GM12878 (cell line): ENCODE results near the gene CACNA2D3. TPM values are rescaled to one million over a fixed set of nuclear protein-coding genes. Genes with fewer than 3 reads are reported as not detected.

Experiments used
- ATAC-seq: fragments of 200-7000 bp; cut with Tn5 transposase; 3 replicates; pipeline ENCODE4 v1.9.1; 2020; ENCODE audit warnings: mild to moderate bottlenecking, moderate library complexity
- BruUV-seq: library from RNA; stranded (reverse); fragments of 400-500 nt; replicated peaks from 2 replicates; lab custom pipeline; 2021; lab: Mats Ljungman, UMichigan
- CTCF ChIA-PET: fragments of 300-600 bp; sonication (Branson Sonifier 250); formaldehyde crosslinking; extraction: SDS; loops from one replicate; lab custom pipeline; 2021; ENCODE audit warnings: inconsistent platforms; lab: Yijun Ruan, JAX
- POLR2A ChIA-PET: fragments of 350-600 bp; formaldehyde crosslinking; extraction: SDS; loops from one replicate; lab custom pipeline; 2021; ENCODE audit warnings: inconsistent platforms; lab: Charles Lee
- RAD21 ChIA-PET: fragments of 300-600 bp; sonication (Branson Sonifier 250); formaldehyde crosslinking; loops from one replicate; lab custom pipeline; 2023; ENCODE audit warnings: antibody characterized with exemption; ENCODE audit not compliant: unreplicated experiment; lab: Charles Lee
- SMC1A ChIA-PET: fragments of 300-600 bp; sonication (Branson Sonifier 250); formaldehyde crosslinking; loops from one replicate; lab custom pipeline; 2023; ENCODE audit not compliant: unreplicated experiment, uncharacterized antibody; lab: Charles Lee
- DNase-seq: peaks from one replicate; pipeline ENCODE4 v3.0.0-alpha.2; 2011; ENCODE audit warnings: low read depth, low spot score
- FAIRE-seq: peaks from 3 replicates; lab custom pipeline; 2011; peaks lifted over from hg19 to GRCh38; lab: Jason Lieb, UNC
- H2AFZ ChIP-seq: 2 replicates; pipeline ENCODE4 v1.6.0; 2011; ENCODE audit warnings: low read depth, low read length, control low read depth; ENCODE audit not compliant: control insufficient read depth
- H3K27ac ChIP-seq: 2 replicates; pipeline ENCODE4 v1.5.1; 2011; ENCODE audit warnings: control low read depth; ENCODE audit not compliant: control insufficient read depth, insufficient read depth
- H3K27me3 ChIP-seq, 2 experiments: replicated peaks in 1 of 2; 2 replicates each; pipeline versions ENCODE4 v1.6.0 to v1.6.1; 2011; ENCODE audit warnings: low read length in 1 of 2; ENCODE audit not compliant: control insufficient read depth in 2 of 2, insufficient read depth in 2 of 2
- H3K36me3 ChIP-seq, 2 experiments: 2 replicates each; pipeline ENCODE4 v1.5.1; 2011; ENCODE audit warnings: low read length in 1 of 2; ENCODE audit not compliant: control insufficient read depth in 2 of 2, insufficient read depth in 2 of 2
- H3K4me1 ChIP-seq: 2 replicates; pipeline ENCODE4 v1.6.1; 2011; ENCODE audit warnings: mild to moderate bottlenecking, low read length, moderate library complexity, mixed read lengths; ENCODE audit not compliant: control insufficient read depth, insufficient read depth
- H3K4me2 ChIP-seq: 2 replicates; pipeline ENCODE4 v1.6.0; 2011; ENCODE audit warnings: control low read depth; ENCODE audit not compliant: control insufficient read depth, insufficient read depth
- H3K4me3 ChIP-seq: fragments of 200-600 bp; sonication (generic); 2 replicates; pipeline ENCODE4 v1.5.1; 2016
- H3K79me2 ChIP-seq: 2 replicates; pipeline ENCODE4 v1.6.0; 2011; ENCODE audit warnings: low read length; ENCODE audit not compliant: control insufficient read depth, insufficient read depth
- H3K9ac ChIP-seq: 2 replicates; pipeline ENCODE4 v1.8.0; 2011; ENCODE audit warnings: low read length, control low read depth, mixed read lengths; ENCODE audit not compliant: control insufficient read depth, insufficient read depth
- H3K9me3 ChIP-seq: replicated peaks from 3 replicates; pipeline ENCODE4 v1.5.1; 2011; ENCODE audit warnings: mild to moderate bottlenecking, low read length; ENCODE audit not compliant: control insufficient read depth, insufficient read depth
- H4K20me1 ChIP-seq: 2 replicates; pipeline ENCODE4 v1.6.0; 2011; ENCODE audit not compliant: control insufficient read depth, insufficient read depth
- ATF7 ChIP-seq: fragments of 450-650 bp; IDR thresholded peaks from 2 replicates; pipeline ENCODE4 v1.6.1; 2016; ENCODE audit warnings: low read depth, mild to moderate bottlenecking
- BACH1 ChIP-seq: fragments of 450-650 bp; IDR thresholded peaks from 2 replicates; pipeline ENCODE4 v1.6.1; 2017; ENCODE audit warnings: mild to moderate bottlenecking, borderline replicate concordance
- EED ChIP-seq: sonication (generic); IDR thresholded peaks from 2 replicates; pipeline ENCODE4 v1.6.1; 2016; ENCODE audit warnings: antibody characterized with exemption, low read depth
- EP300 ChIP-seq, 2 experiments: fragments of 150-350 bp in 1 of 2; IDR thresholded peaks; 2 replicates each; pipeline ENCODE4 v1.6.1; 2011 to 2012; ENCODE audit warnings: low read depth in 2 of 2, low read length in 2 of 2, borderline replicate concordance in 1 of 2, improper control_type of control experiment in 1 of 2, inconsistent platforms in 1 of 2; ENCODE audit not compliant: control insufficient read depth in 1 of 2
- FOXM1 ChIP-seq: IDR thresholded peaks from 2 replicates; pipeline ENCODE4 v1.6.1; 2012; ENCODE audit warnings: low read depth, mild to moderate bottlenecking, inconsistent platforms, low read length, moderate library complexity
- GATAD2B ChIP-seq: fragments of 450-650 bp; conservative IDR thresholded peaks from 2 replicates; pipeline ENCODE4 v1.6.1; 2017; ENCODE audit warnings: low read depth, mild to moderate bottlenecking, moderate library complexity
- HCFC1 ChIP-seq: fragments of 150-350 bp; IDR thresholded peaks from 2 replicates; pipeline ENCODE4 v1.6.1; 2014; ENCODE audit warnings: low read length
- JUND ChIP-seq: IDR thresholded peaks from 2 replicates; pipeline ENCODE4 v1.6.1; 2012; ENCODE audit warnings: low read depth, mild to moderate bottlenecking, low read length, improper control_type of control experiment, moderate library complexity
- NFXL1 ChIP-seq: fragments of 450-650 bp; IDR thresholded peaks from 2 replicates; pipeline ENCODE4 v1.6.1; 2017; ENCODE audit warnings: antibody characterized with exemption, mild to moderate bottlenecking, borderline replicate concordance
- NR2F1 ChIP-seq: fragments of 450-650 bp; conservative IDR thresholded peaks from 2 replicates; pipeline ENCODE4 v1.6.1; 2017; ENCODE audit warnings: mild to moderate bottlenecking
- PAX5 ChIP-seq: IDR thresholded peaks from 2 replicates; pipeline ENCODE4 v1.6.1; 2011; ENCODE audit warnings: low read depth, low read length, borderline replicate concordance
- RB1 ChIP-seq: fragments of 450-650 bp; formaldehyde crosslinking; IDR thresholded peaks from 2 replicates; pipeline ENCODE4 v1.6.1; 2017; ENCODE audit warnings: mild to moderate bottlenecking, borderline replicate concordance
- RUNX3 ChIP-seq: IDR thresholded peaks from 2 replicates; pipeline ENCODE4 v1.6.1; 2012; ENCODE audit warnings: low read length, inconsistent platforms
- SPI1 ChIP-seq: IDR thresholded peaks from 2 replicates; pipeline ENCODE4 v1.6.1; 2011; ENCODE audit warnings: low read depth, mild to moderate bottlenecking, low read length, moderate library complexity, borderline replicate concordance; ENCODE audit not compliant: insufficient read depth
- TAF1 ChIP-seq: IDR thresholded peaks from 2 replicates; pipeline ENCODE4 v1.6.1; 2011; ENCODE audit warnings: mild to moderate bottlenecking, low read depth, low read length, borderline replicate concordance
- ZNF207 ChIP-seq: fragments of 450-650 bp; IDR thresholded peaks from 2 replicates; pipeline ENCODE4 v1.6.1; 2014; ENCODE audit warnings: antibody characterized with exemption, mild to moderate bottlenecking, borderline replicate concordance
- WGBS: methylation state at CpG from one replicate; pipeline ENCODE4 v1.1.6; 2016; ENCODE audit warnings: low lambda C conversion rate; ENCODE audit not compliant: insufficient replicate concordance, insufficient coverage; ENCODE audit errors: missing lambda C conversion rate; 5-methylcytosine and 5-hydroxymethylcytosine counted together
- in situ Hi-C: fragments of 300-500 bp; cut with MboI; formaldehyde crosslinking; loops from 9 replicates; pipeline ENCODE4 v1.14.3; 2018; ENCODE audit warnings: mixed read lengths
- intact Hi-C: fragments of 100-400 bp; cut with micrococcal nuclease; formaldehyde crosslinking; loops from one replicate; pipeline ENCODE4 v1.14.2; 2022; ENCODE audit not compliant: unreplicated experiment
- polyA plus RNA-seq, 11 experiments: library from polyadenylated mRNA; depleted of rRNA in 4 of 11; unstranded in 6 of 11; stranded (reverse) in 5 of 11; fragments of >200 nt; fragmentation: Nextera tagmentation in 4 of 11; fragmentation: Illumina TruSeq in 1 of 11; extraction: Ambion mirVana in 4 of 11; extraction: Trizol in 1 of 11; gene quantifications; 1 replicate in 1 of 11; 2 replicates in 10 of 11; pipeline versions ENCODE4 v1.2.1 to v1.2.3, GENCODE V29; 2011 to 2016; ENCODE audit warnings: inconsistent platforms in 2 of 11, missing spikeins in 2 of 11, low read depth in 1 of 11
- total RNA-seq, 4 experiments: library from RNA; depleted of rRNA in 3 of 4; stranded (reverse); fragments of >200 nt in 3 of 4; fragmentation: Illumina TruSeq in 1 of 4; extraction: Trizol in 1 of 4; gene quantifications; 2 replicates each; pipeline versions ENCODE4 v1.2.1 to v1.2.3, GENCODE V29; 2013 to 2021
- TF ChIP-seq, protein P1 (sequence below), 3 experiments: IDR thresholded peaks in 2 of 3; conservative IDR thresholded peaks in 1 of 3; 2 replicates each; pipeline ENCODE4 v1.5.1; 2011; ENCODE audit warnings: low read depth in 3 of 3, low read length in 3 of 3, mild to moderate bottlenecking in 3 of 3, control low read depth in 2 of 3, moderate library complexity in 2 of 3, inconsistent platforms in 1 of 3, mixed read lengths in 1 of 3; ENCODE audit not compliant: control insufficient read depth in 2 of 3, insufficient read depth in 1 of 3; ENCODE audit errors: extremely low read depth in 1 of 3
- TF ChIP-seq, protein P2 (sequence below): fragments of 450-650 bp; IDR thresholded peaks from 2 replicates; pipeline ENCODE4 v1.6.1; 2016; ENCODE audit warnings: mild to moderate bottlenecking
- TF ChIP-seq, protein P3 (sequence below): IDR thresholded peaks from 2 replicates; pipeline ENCODE4 v1.6.1; 2011; ENCODE audit warnings: borderline replicate concordance, low read depth, mild to moderate bottlenecking, moderate library complexity, low read length; ENCODE audit not compliant: insufficient read depth, poor library complexity, severe bottlenecking
- TF ChIP-seq, protein P4 (sequence below): IDR thresholded peaks from 2 replicates; pipeline ENCODE4 v1.6.1; 2012; ENCODE audit warnings: low read depth, low read length, improper control_type of control experiment

The CACNA2D3 gene
- total and polyA plus RNA-seq, 10 of the 15 experiments (the other 5 are each of a cell fraction or from before 2014, with no cell fraction given), result not detected

DNA sequence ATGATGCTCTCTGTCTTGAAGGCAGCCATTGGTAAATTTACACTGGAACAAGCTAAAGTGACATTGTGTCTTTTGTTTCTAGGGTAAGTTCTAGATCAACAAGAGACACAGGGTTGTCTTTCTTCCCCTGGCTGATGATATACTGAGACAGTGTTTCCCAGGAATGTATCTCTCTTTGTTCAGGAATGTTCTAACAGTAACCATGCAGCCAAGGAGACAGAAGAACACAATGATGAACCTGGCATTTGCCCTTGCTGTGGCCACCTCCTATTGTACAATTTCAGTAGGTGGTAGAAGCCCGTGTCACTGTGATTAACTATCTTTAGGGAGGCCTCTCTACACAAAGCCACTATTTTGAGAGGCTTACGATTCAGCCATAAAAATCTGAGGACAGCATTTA, 674.8 kb downstream of the CACNA2D3 start:
- Histone ChIP-seq H3K27ac (no peak overlapping the region), H3K36me3 (no peaks in the 10 kb centered on the region), H3K4me2 (no peak overlapping the region), H3K9ac (no peak overlapping the region), H3K9me3 (no peaks in the 10 kb centered on the region), H4K20me1 (no peaks in the 10 kb centered on the region), H3K79me2 (no peaks in the 10 kb centered on the region), H3K27me3 (no peaks in the 10 kb centered on the region), H3K4me3 (no peak overlapping the region), H3K4me1 (no peaks in the 10 kb centered on the region), H2AFZ (no peak overlapping the region)
- 42% methylated on average over 2 of the region's 2 CpGs for WGBS
- FAIRE-seq, result no peak
- SMC1A ChIA-PET, result interaction anchor here (0.6 kb wide), 1 partner anchor 52 kb away, joined by 3 read pairs; no protein-coding TSS in a partner anchor
- in situ Hi-C loops, result no loop called here
- RAD21 ChIA-PET, result no interaction called here
- intact Hi-C loops, result no loop called here
- TF ChIP-seq BACH1 (no peak), PAX5 (no peak), NR2F1 (no peak), RUNX3 (no peak), FOXM1 (no peak), HCFC1 (no peak), TAF1 (no peak), ZNF207 (no peak), SPI1 (no peak), EP300 (IDR thresholded peaks at IDR 0.05; ENCODE audit: borderline replicate concordance in 1 of 2, control insufficient read depth in 1 of 2, low read depth in 2 of 2, low read length in 2 of 2) (no peak), NFXL1 (no peak), ATF7 (no peak), EED (no peak), JUND (no peak), GATAD2B (no peak), RB1 (no peak)
- TF ChIP-seq, protein P1, sequence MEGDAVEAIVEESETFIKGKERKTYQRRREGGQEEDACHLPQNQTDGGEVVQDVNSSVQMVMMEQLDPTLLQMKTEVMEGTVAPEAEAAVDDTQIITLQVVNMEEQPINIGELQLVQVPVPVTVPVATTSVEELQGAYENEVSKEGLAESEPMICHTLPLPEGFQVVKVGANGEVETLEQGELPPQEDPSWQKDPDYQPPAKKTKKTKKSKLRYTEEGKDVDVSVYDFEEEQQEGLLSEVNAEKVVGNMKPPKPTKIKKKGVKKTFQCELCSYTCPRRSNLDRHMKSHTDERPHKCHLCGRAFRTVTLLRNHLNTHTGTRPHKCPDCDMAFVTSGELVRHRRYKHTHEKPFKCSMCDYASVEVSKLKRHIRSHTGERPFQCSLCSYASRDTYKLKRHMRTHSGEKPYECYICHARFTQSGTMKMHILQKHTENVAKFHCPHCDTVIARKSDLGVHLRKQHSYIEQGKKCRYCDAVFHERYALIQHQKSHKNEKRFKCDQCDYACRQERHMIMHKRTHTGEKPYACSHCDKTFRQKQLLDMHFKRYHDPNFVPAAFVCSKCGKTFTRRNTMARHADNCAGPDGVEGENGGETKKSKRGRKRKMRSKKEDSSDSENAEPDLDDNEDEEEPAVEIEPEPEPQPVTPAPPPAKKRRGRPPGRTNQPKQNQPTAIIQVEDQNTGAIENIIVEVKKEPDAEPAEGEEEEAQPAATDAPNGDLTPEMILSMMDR (IDR thresholded peaks at IDR 0.05 in 2 of 3, conservative IDR thresholded peaks at IDR 0.05 in 1 of 3; ENCODE audit: control insufficient read depth in 2 of 3, extremely low read depth in 1 of 3, insufficient read depth in 1 of 3, low read depth in 3 of 3, low read length in 3 of 3), result no peak
- TF ChIP-seq, protein P2, sequence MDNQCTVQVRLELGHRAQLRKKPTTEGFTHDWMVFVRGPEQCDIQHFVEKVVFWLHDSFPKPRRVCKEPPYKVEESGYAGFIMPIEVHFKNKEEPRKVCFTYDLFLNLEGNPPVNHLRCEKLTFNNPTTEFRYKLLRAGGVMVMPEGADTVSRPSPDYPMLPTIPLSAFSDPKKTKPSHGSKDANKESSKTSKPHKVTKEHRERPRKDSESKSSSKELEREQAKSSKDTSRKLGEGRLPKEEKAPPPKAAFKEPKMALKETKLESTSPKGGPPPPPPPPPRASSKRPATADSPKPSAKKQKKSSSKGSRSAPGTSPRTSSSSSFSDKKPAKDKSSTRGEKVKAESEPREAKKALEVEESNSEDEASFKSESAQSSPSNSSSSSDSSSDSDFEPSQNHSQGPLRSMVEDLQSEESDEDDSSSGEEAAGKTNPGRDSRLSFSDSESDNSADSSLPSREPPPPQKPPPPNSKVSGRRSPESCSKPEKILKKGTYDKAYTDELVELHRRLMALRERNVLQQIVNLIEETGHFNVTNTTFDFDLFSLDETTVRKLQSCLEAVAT, result no peak
- TF ChIP-seq, protein P3, sequence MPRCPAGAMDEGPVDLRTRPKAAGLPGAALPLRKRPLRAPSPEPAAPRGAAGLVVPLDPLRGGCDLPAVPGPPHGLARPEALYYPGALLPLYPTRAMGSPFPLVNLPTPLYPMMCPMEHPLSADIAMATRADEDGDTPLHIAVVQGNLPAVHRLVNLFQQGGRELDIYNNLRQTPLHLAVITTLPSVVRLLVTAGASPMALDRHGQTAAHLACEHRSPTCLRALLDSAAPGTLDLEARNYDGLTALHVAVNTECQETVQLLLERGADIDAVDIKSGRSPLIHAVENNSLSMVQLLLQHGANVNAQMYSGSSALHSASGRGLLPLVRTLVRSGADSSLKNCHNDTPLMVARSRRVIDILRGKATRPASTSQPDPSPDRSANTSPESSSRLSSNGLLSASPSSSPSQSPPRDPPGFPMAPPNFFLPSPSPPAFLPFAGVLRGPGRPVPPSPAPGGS, result no peak
- TF ChIP-seq, protein P4, sequence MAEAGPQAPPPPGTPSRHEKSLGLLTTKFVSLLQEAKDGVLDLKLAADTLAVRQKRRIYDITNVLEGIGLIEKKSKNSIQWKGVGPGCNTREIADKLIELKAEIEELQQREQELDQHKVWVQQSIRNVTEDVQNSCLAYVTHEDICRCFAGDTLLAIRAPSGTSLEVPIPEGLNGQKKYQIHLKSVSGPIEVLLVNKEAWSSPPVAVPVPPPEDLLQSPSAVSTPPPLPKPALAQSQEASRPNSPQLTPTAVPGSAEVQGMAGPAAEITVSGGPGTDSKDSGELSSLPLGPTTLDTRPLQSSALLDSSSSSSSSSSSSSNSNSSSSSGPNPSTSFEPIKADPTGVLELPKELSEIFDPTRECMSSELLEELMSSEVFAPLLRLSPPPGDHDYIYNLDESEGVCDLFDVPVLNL, result no peak
- CTCF ChIA-PET, result no interaction called here
- POLR2A ChIA-PET, result no interaction called here
- no peak for ATAC-seq
- no peak for DNase-seq
- BruUV-seq, result no TSS peak
